ENCODE measurements around the gene SPAG6. TPM values are rescaled to one million over a fixed set of nuclear protein-coding genes. Genes with fewer than 3 reads are reported as not detected.

Gene SPAG6
- total and polyA plus RNA-seq, 2 experiments from 2014 or later: 0.21 TPM; not detected in 1

DNA sequence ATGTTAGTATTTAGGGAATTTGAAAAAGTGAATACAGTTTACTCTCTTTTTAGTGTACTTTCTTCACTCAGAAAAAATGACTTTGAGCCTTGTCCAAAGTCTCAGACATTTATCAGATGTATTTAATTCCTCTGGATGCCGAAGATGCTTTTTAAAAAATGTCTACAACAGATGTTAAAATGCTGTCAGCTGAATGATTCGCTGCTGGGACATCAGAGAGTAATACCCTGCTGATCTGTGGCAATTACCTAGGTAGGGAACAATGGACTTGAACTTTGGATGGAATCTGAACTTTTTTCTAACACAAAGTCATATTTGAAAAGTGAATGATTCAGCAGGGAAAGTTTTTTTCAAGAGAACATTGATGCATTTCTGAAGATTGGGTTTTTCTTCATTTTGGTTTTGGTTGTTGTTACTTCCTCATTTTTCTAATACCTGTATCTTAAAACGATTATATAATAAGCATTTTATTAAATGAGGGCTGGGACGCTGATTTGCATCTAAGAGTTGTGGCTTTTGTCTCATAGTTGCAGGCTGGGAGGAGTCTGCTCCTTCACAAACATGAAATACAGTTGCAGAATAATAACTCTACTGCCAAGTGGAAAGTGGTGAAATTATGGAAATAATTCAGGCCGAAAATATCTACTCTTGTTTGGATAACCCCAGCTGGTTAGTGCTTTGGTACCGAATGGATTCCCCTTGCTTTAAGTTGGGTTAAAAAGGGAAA is 98.0 kb downstream of the SPAG6 start:
- H3K4me1 Mint-ChIP-seq: peaks cover 5% of the 10 kb centered on the region
- H3K36me3 Mint-ChIP-seq (ENCODE audit: low read depth): no peaks in the 10 kb centered on the region
- Histone ChIP-seq H2AFZ (no peak overlapping the region), H3K9me2 (ENCODE audit: insufficient read depth) (no peaks in the 10 kb centered on the region), H3K79me2 (replicated peaks; ENCODE audit: insufficient read depth) (no peaks in the 10 kb centered on the region), H3K4me1 (ENCODE audit: insufficient read depth) (peaks cover 6% of the 10 kb centered on the region), H4K20me1 (replicated peaks; ENCODE audit: insufficient read depth) (0 out of 2 replicates have a peak, but pooled peaks cover 4% of the 10 kb centered on the region), H3K27ac (ENCODE audit: low read depth) (no peak overlapping the region), H3K27me3 (ENCODE audit: insufficient read depth) (peaks cover 54% of the 10 kb centered on the region), H3K36me3 (ENCODE audit: insufficient read depth) (no peaks in the 10 kb centered on the region), H3F3A (replicated peaks; ENCODE audit: low read depth) (0 out of 2 replicates have a peak, but pooled peaks cover 1% of the 10 kb centered on the region), H3K4me3 (no peak overlapping the region), H3K4me2 (no peak overlapping the region)
- no peaks in the 10 kb centered on the region for H3K9me3 Mint-ChIP-seq
- H3K4me3 Mint-ChIP-seq: no peak overlapping the region
- H3K27ac Mint-ChIP-seq: no peak overlapping the region
- TF ChIP-seq, protein P1, sequence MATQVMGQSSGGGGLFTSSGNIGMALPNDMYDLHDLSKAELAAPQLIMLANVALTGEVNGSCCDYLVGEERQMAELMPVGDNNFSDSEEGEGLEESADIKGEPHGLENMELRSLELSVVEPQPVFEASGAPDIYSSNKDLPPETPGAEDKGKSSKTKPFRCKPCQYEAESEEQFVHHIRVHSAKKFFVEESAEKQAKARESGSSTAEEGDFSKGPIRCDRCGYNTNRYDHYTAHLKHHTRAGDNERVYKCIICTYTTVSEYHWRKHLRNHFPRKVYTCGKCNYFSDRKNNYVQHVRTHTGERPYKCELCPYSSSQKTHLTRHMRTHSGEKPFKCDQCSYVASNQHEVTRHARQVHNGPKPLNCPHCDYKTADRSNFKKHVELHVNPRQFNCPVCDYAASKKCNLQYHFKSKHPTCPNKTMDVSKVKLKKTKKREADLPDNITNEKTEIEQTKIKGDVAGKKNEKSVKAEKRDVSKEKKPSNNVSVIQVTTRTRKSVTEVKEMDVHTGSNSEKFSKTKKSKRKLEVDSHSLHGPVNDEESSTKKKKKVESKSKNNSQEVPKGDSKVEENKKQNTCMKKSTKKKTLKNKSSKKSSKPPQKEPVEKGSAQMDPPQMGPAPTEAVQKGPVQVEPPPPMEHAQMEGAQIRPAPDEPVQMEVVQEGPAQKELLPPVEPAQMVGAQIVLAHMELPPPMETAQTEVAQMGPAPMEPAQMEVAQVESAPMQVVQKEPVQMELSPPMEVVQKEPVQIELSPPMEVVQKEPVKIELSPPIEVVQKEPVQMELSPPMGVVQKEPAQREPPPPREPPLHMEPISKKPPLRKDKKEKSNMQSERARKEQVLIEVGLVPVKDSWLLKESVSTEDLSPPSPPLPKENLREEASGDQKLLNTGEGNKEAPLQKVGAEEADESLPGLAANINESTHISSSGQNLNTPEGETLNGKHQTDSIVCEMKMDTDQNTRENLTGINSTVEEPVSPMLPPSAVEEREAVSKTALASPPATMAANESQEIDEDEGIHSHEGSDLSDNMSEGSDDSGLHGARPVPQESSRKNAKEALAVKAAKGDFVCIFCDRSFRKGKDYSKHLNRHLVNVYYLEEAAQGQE (IDR thresholded peaks at IDR 0.05; ENCODE audit: unreplicated experiment): no peak
- TF ChIP-seq JUNB (IDR thresholded peaks at IDR 0.05; ENCODE audit: unreplicated experiment) (no peak), ZNF114 (CRISPR knock-in tag; IDR thresholded peaks at IDR 0.05) (no peak), CREB1 (CRISPR knock-in tag; IDR thresholded peaks at IDR 0.05; ENCODE audit: low read depth) (no peak), EZH2 (IDR thresholded peaks at IDR 0.05; ENCODE audit: low read depth, unreplicated experiment) (no peak), POLR2AphosphoS5 (IDR thresholded peaks at IDR 0.05; ENCODE audit: low read depth) (no peak), EZH2phosphoT487 (IDR thresholded peaks at IDR 0.05; ENCODE audit: unreplicated experiment) (no peak), STAT1 (IDR thresholded peaks at IDR 0.05; ENCODE audit: unreplicated experiment) (no peak), ZNF331 (CRISPR knock-in tag; IDR thresholded peaks at IDR 0.05; ENCODE audit: low read depth) (no peak)
- TF ChIP-seq, protein P2, sequence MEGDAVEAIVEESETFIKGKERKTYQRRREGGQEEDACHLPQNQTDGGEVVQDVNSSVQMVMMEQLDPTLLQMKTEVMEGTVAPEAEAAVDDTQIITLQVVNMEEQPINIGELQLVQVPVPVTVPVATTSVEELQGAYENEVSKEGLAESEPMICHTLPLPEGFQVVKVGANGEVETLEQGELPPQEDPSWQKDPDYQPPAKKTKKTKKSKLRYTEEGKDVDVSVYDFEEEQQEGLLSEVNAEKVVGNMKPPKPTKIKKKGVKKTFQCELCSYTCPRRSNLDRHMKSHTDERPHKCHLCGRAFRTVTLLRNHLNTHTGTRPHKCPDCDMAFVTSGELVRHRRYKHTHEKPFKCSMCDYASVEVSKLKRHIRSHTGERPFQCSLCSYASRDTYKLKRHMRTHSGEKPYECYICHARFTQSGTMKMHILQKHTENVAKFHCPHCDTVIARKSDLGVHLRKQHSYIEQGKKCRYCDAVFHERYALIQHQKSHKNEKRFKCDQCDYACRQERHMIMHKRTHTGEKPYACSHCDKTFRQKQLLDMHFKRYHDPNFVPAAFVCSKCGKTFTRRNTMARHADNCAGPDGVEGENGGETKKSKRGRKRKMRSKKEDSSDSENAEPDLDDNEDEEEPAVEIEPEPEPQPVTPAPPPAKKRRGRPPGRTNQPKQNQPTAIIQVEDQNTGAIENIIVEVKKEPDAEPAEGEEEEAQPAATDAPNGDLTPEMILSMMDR (conservative IDR thresholded peaks at IDR 0.05; ENCODE audit: low read depth in 2 of 2): no peak
- TF ChIP-seq, protein P3, sequence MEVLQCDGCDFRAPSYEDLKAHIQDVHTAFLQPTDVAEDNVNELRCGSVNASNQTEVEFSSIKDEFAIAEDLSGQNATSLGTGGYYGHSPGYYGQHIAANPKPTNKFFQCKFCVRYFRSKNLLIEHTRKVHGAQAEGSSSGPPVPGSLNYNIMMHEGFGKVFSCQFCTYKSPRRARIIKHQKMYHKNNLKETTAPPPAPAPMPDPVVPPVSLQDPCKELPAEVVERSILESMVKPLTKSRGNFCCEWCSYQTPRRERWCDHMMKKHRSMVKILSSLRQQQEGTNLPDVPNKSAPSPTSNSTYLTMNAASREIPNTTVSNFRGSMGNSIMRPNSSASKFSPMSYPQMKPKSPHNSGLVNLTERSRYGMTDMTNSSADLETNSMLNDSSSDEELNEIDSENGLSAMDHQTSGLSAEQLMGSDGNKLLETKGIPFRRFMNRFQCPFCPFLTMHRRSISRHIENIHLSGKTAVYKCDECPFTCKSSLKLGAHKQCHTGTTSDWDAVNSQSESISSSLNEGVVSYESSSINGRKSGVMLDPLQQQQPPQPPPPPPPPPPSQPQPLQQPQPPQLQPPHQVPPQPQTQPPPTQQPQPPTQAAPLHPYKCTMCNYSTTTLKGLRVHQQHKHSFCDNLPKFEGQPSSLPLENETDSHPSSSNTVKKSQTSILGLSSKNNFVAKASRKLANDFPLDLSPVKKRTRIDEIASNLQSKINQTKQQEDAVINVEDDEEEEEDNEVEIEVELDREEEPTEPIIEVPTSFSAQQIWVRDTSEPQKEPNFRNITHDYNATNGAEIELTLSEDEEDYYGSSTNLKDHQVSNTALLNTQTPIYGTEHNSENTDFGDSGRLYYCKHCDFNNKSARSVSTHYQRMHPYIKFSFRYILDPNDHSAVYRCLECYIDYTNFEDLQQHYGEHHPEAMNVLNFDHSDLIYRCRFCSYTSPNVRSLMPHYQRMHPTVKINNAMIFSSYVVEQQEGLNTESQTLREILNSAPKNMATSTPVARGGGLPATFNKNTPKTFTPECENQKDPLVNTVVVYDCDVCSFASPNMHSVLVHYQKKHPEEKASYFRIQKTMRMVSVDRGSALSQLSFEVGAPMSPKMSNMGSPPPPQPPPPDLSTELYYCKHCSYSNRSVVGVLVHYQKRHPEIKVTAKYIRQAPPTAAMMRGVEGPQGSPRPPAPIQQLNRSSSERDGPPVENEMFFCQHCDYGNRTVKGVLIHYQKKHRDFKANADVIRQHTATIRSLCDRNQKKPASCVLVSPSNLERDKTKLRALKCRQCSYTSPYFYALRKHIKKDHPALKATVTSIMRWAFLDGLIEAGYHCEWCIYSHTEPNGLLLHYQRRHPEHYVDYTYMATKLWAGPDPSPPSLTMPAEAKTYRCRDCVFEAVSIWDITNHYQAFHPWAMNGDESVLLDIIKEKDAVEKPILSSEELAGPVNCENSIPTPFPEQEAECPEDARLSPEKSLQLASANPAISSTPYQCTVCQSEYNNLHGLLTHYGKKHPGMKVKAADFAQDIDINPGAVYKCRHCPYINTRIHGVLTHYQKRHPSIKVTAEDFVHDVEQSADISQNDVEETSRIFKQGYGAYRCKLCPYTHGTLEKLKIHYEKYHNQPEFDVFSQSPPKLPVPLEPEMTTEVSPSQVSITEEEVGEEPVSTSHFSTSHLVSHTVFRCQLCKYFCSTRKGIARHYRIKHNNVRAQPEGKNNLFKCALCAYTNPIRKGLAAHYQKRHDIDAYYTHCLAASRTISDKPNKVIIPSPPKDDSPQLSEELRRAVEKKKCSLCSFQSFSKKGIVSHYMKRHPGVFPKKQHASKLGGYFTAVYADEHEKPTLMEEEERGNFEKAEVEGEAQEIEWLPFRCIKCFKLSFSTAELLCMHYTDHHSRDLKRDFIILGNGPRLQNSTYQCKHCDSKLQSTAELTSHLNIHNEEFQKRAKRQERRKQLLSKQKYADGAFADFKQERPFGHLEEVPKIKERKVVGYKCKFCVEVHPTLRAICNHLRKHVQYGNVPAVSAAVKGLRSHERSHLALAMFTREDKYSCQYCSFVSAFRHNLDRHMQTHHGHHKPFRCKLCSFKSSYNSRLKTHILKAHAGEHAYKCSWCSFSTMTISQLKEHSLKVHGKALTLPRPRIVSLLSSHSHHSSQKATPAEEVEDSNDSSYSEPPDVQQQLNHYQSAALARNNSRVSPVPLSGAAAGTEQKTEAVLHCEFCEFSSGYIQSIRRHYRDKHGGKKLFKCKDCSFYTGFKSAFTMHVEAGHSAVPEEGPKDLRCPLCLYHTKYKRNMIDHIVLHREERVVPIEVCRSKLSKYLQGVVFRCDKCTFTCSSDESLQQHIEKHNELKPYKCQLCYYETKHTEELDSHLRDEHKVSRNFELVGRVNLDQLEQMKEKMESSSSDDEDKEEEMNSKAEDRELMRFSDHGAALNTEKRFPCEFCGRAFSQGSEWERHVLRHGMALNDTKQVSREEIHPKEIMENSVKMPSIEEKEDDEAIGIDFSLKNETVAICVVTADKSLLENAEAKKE (CRISPR knock-in tag; IDR thresholded peaks at IDR 0.05): no peak
- ATAC-seq: no peak
- DNase-seq (ENCODE audit: low spot score): no peak
- H3K27me3 Mint-ChIP-seq (ENCODE audit: insufficient read depth, low read depth, poor library complexity): peaks cover 25% of the 10 kb centered on the region
